Measurements from ENCODE around the gene MAP3K19.
A peak's percentile ranks its signal among the peaks of the same experiment; 100 is the strongest.

The MAP3K19 gene

DNA sequence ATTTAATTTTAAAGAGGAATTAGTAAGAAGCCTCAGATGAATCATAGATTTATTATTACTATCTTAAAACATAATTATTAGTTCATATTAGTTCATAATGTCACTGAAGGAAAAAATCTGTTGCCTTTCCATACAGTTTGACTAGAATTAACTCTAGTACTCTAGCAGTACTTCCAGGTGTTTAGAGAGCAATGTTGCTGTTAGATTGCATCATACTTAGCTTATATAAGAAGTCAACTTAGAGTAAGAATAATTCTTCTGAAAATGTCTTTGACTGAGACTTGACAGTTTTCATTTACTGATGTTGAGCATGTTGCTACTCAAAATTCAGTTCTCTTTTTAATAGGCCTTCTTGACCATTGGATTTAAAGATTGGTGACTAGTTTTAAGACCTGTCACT is 9.5 kb upstream of the MAP3K19 start:
- DNase-seq, result no peak
- Histone ChIP-seq H3K4me3 (ENCODE audit: low read depth, low read length) (no peak overlapping the region), H3K36me3 (replicated peaks) (peaks cover 8% of the 10 kb centered on the region), H3K27ac (no peak overlapping the region), H3K27me3 (replicated peaks) (no peaks in the 10 kb centered on the region)
- in situ Hi-C loops (cut with HindIII; ENCODE audit: low pct_ligation_motif_present, low sequenced_read_pairs), result no loop called here
- TF ChIP-seq, protein P1, sequence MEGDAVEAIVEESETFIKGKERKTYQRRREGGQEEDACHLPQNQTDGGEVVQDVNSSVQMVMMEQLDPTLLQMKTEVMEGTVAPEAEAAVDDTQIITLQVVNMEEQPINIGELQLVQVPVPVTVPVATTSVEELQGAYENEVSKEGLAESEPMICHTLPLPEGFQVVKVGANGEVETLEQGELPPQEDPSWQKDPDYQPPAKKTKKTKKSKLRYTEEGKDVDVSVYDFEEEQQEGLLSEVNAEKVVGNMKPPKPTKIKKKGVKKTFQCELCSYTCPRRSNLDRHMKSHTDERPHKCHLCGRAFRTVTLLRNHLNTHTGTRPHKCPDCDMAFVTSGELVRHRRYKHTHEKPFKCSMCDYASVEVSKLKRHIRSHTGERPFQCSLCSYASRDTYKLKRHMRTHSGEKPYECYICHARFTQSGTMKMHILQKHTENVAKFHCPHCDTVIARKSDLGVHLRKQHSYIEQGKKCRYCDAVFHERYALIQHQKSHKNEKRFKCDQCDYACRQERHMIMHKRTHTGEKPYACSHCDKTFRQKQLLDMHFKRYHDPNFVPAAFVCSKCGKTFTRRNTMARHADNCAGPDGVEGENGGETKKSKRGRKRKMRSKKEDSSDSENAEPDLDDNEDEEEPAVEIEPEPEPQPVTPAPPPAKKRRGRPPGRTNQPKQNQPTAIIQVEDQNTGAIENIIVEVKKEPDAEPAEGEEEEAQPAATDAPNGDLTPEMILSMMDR (IDR thresholded peaks at IDR 0.05; ENCODE audit: low read depth, low read length, missing control alignments), result no peak

DNA sequence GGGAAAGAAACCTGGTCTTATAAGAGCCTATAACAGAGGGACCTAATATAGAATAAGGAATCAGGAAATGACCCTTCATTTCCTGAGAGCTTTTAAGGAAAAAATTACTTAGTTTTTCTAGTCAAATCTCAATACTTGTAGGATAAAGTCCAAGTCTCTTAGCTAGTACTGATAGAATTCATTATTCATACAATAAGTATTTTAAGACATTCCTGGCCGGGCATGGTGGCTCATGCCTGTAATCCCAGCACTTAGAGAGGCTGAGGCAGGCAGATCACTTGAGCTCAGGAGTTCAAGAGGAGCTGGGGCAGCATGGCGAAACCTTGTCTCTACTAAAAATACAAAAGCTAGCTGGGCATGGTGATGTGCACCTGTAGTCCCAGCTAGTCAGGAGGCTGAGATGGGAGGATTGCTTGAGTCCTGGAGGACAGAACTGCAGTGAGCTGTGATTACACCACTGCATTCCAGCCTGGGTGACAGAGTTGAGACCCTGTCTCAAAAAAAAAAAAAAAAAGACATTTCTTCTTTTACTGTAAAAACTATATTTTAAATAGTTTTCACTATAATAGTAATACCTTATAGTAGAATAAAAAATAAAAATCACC is 8.0 kb upstream of the MAP3K19 start:
- H3K4me3 ChIP-seq (ENCODE audit: low read depth, low read length), result no peak overlapping the region
- H3K27ac ChIP-seq, result peak overlapping the region; percentile 20
- TF ChIP-seq, protein P1 (IDR thresholded peaks at IDR 0.05; ENCODE audit: low read depth, low read length, missing control alignments), result no peak
- in situ Hi-C loops (cut with HindIII; ENCODE audit: low pct_ligation_motif_present, low sequenced_read_pairs), result no loop called here
- peaks cover under 1% of the 10 kb centered on the region for H3K36me3 ChIP-seq (replicated peaks)
- DNase-seq, result peak; percentile 86
- H3K27me3 ChIP-seq (replicated peaks), result no peaks in the 10 kb centered on the region

DNA sequence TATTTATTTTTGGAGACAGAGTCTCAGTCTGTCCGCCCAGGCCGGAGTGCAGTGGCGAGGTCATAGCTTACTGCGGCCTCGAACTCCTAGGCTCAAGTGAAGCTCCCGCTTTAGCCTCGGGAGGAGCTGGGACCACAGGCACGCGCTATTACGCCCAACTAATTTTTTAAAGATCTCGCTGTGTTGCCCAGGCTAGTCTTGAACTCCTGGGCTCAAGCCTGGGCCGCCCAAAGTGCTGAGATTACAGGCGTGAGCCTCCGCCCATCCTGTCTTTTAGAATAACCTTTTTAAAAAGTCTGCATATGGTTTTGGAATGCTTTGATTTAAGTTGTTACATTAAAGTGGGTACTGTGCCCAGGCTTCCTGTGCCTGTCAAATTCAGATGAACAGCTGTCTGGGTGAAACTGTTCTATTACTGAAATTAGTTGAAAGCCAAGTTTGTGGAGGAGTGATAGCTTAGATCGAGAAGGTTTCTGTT is 5.8 kb upstream of the MAP3K19 start:
- Histone ChIP-seq H3K27me3 (replicated peaks) (no peaks in the 10 kb centered on the region), H3K27ac (peak overlapping the region; percentile 98), H3K4me3 (ENCODE audit: low read depth, low read length) (peak overlapping the region; percentile 98), H3K36me3 (replicated peaks) (no peaks in the 10 kb centered on the region)
- TF ChIP-seq, protein P1 (IDR thresholded peaks at IDR 0.05; ENCODE audit: low read depth, low read length, missing control alignments), result no peak
- DNase-seq, result peak; percentile 2
- in situ Hi-C loops (cut with HindIII; ENCODE audit: low pct_ligation_motif_present, low sequenced_read_pairs), result no loop called here

DNA sequence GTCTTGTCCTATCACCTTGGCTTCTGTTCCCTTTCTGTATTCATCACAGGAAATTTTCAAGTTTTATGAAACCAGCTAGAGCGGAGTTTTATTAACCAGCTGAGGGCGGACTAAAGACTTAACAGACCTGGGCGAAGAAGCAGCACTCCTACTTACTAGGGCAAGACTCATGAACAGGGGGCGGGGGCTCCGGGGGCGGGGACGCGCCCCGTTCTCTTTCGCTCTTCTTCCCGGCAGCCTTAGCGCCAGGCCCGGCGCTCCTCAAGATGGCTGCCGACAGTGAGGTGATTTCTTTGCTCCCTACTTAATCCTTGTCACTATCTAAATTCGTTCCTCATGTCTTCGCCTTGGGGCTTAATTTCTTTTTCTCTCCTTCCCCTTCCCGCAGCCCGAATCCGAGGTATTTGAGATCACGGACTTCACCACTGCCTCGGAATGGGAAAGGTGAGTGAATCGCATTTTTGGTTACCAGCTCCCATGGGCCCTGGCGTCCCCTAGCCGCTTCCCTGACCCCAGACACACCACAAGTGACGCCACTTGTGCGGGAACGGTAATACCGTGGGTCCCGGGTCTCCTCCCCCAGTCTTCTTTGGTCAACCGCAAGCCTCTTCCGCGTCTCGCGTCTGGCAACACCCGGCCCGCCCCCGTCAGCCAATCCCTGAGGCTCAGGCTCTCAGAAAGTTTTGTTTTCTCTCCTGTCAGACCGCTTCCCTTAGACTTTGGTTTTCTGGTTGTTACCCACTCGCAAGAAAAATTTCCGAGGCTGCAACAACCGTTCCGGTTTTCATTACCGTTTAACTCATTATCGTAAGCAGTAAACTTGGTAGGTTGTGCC is 5.0 kb upstream of the MAP3K19 start, which contains the start of gene RAB3GAP1:
RAB3GAP1 (plus strand) TSS at position 251 of the 835 bp plus-strand sequence; CDS start at position 267, 16 bp downstream.
- in situ Hi-C loops (cut with HindIII; ENCODE audit: low pct_ligation_motif_present, low sequenced_read_pairs), result no loop called here

DNA sequence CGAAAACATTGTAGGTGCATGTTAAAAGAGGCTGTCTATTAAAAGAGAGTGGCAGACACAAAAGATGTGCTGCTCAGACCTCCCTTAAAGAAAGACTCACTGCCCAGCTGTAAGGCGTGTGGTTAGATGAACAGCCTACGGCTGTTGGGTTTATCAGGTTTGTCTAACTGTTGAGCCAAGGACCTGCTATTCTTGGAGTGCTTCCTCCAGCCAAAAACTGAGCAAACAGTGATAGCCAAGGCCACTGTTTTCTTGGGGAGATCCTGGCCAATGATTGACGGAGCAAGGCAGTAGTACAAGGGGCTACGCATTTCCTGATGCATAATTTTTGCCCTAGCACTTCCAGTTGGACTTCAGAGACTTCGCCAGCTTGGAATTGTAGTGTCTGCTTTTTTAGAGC is 3.4 kb upstream of the MAP3K19 start:
- Histone ChIP-seq H3K4me3 (ENCODE audit: low read depth, low read length) (no peak overlapping the region), H3K36me3 (replicated peaks) (no peaks in the 10 kb centered on the region), H3K27me3 (replicated peaks) (no peaks in the 10 kb centered on the region), H3K27ac (no peak overlapping the region)
- no peak for DNase-seq
- in situ Hi-C loops (cut with HindIII; ENCODE audit: low pct_ligation_motif_present, low sequenced_read_pairs), result no loop called here
- TF ChIP-seq, protein P1 (IDR thresholded peaks at IDR 0.05; ENCODE audit: low read depth, low read length, missing control alignments), result no peak

More for the DNA sequence above, 5.0 kb upstream of the MAP3K19 start, which contains the start of gene RAB3GAP1:
- H3K27me3 ChIP-seq (replicated peaks), result no peaks in the 10 kb centered on the region
- TF ChIP-seq, protein P1 (IDR thresholded peaks at IDR 0.05; ENCODE audit: low read depth, low read length, missing control alignments), result no peak
- H3K4me3 ChIP-seq (ENCODE audit: low read depth, low read length), result peak within 1 kb of the TSS; percentile 98
- H3K27ac ChIP-seq, result peak within 1 kb of the TSS; percentile 98
- no peaks in the 10 kb centered on the region for H3K36me3 ChIP-seq (replicated peaks)
- peak; percentile 82 for DNase-seq

Measured in brain microvascular endothelial cell (primary cell).